Stimulated activated CD4-positive, alpha-beta T cell treated with anti-CD3 and anti-CD28 coated beads, Interleukin-15, amount 100 ng/mL, for 48 hours (primary cell): ENCODE measurements around the gene ACOT7.
"Not testable (repeated sequence)": the region's sequence is repeated elsewhere in the genome, so short reads cannot be mapped to it uniquely, and the experiment has no call there.

Experiments used
- DNase-seq, 2 donors: peaks; one replicate each; pipeline ENCODE4 v3.0.0-alpha.2; 2020; ENCODE audit warnings: low read depth in 2 of 2

The ACOT7 gene

GRCh38 chr1:6393400-6394187 lies at the start of gene ACOT7:
ACOT7 (minus strand) TSS chr1:6393767; CDS start chr1:6393399, 368 bp downstream.
- peak; percentile 83 to 91 for DNase-seq

- no peak for DNase-seq
These were observed 48.0 kb upstream of the ACOT7 start for GRCh38 chr1:6441586-6441985.

GRCh38 chr1:6440198-6441126 lies 46.9 kb upstream of the ACOT7 start:
- peak; percentile 44 to 67 for DNase-seq

GRCh38 chr1:6438047-6438525 lies 44.5 kb upstream of the ACOT7 start:
- DNase-seq, result peak; percentile 43 to 58

GRCh38 chr1:6437012-6437700 lies 43.6 kb upstream of the ACOT7 start:
- DNase-seq, result not testable (repeated sequence)

GRCh38 chr1:6436277-6436676 lies 42.7 kb upstream of the ACOT7 start:
- DNase-seq, result not testable (repeated sequence)

GRCh38 chr1:6435547-6435946 lies 42.0 kb upstream of the ACOT7 start:
- DNase-seq, result no peak

- DNase-seq, result no peak
These were observed 41.6 kb upstream of the ACOT7 start for GRCh38 chr1:6435129-6435528.

GRCh38 chr1:6434186-6434585 lies 40.6 kb upstream of the ACOT7 start:
- no peak for DNase-seq

GRCh38 chr1:6431645-6432579 lies 38.3 kb upstream of the ACOT7 start:
- not testable (repeated sequence) for DNase-seq

- not testable (repeated sequence) for DNase-seq
These were observed 36.3 kb upstream of the ACOT7 start for GRCh38 chr1:6429660-6430411.

- DNase-seq, result not testable (repeated sequence)
These were observed 34.9 kb upstream of the ACOT7 start for GRCh38 chr1:6428453-6428852.

GRCh38 chr1:6427441-6428390 lies 34.1 kb upstream of the ACOT7 start:
- no peak for DNase-seq

- DNase-seq, result no peak
These were observed 33.4 kb upstream of the ACOT7 start for GRCh38 chr1:6426972-6427350.

- no peak for DNase-seq
These were observed 32.9 kb upstream of the ACOT7 start for GRCh38 chr1:6426277-6426971.

- no peak for DNase-seq
These were observed 32.1 kb upstream of the ACOT7 start for GRCh38 chr1:6425658-6426057.

GRCh38 chr1:6424619-6425593 lies 31.3 kb upstream of the ACOT7 start, which contains the start of gene ESPN:
ESPN (plus strand) TSS chr1:6424776; CDS start chr1:6424956, 180 bp downstream.
- DNase-seq, result no peak
